Esophagus muscularis mucosa (tissue), 4 donors: ENCODE data around the gene PDSS1.

Experiments
- CTCF ChIP-seq, 3 experiments: fragments of 200-600 bp in 2 of 3; fragments of 450-650 bp in 1 of 3; sonication (generic) in 2 of 3; IDR thresholded peaks; one replicate each; pipeline ENCODE4 v1.5.1; 2017 to 2019; ENCODE audit warnings: antibody characterized with exemption in 3 of 3, mild to moderate bottlenecking in 2 of 3, moderate library complexity in 1 of 3
- EP300 ChIP-seq: sonication (generic); formaldehyde crosslinking; IDR thresholded peaks from one replicate; pipeline ENCODE4 v1.6.1; 2017; ENCODE audit warnings: antibody characterized with exemption
- POLR2AphosphoS5 ChIP-seq, 2 donors: sonication (generic); formaldehyde crosslinking; IDR thresholded peaks; one replicate each; pipeline ENCODE4 v1.6.1; 2017; ENCODE audit warnings: antibody characterized with exemption in 2 of 2

- TF ChIP-seq CTCF (IDR thresholded peaks at IDR 0.05) (no peak), POLR2AphosphoS5 (IDR thresholded peaks at IDR 0.05) (no peak), EP300 (no peak)
Observed at GRCh38 chr10:26729395-26729794, 31.9 kb downstream of the PDSS1 start.
